NOMO-1 treated with DMSO at 0.1 percent for 48 hours (cell line): ENCODE data around the gene TBC1D22A.

Experiments
- DNase-seq: peaks from one replicate; lab custom pipeline; 2025; ENCODE audit not compliant: unreplicated experiment; lab: John Stamatoyannopoulos, UW

TBC1D22A gene

DNA sequence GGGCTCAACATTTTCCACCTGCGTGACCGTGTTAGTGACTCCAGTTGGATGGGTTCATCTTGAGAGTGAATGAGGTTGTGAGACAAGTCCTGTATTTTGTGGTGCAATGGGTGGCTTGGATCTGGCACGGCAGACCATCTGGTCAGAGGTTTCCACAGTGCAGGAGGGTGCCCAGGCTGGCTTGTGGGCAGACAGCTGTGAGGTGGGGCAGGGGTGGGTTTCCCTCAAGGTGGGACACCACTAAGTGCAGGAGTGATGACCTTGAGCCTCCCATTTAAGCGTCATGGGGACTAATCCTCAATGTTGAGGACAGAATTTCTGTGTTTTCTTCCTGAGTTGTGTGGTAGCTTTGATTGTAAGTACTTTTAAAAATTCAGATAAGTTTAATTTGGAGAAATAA is 220.6 kb downstream of the TBC1D22A start:
- DNase-seq: no peak

DNA sequence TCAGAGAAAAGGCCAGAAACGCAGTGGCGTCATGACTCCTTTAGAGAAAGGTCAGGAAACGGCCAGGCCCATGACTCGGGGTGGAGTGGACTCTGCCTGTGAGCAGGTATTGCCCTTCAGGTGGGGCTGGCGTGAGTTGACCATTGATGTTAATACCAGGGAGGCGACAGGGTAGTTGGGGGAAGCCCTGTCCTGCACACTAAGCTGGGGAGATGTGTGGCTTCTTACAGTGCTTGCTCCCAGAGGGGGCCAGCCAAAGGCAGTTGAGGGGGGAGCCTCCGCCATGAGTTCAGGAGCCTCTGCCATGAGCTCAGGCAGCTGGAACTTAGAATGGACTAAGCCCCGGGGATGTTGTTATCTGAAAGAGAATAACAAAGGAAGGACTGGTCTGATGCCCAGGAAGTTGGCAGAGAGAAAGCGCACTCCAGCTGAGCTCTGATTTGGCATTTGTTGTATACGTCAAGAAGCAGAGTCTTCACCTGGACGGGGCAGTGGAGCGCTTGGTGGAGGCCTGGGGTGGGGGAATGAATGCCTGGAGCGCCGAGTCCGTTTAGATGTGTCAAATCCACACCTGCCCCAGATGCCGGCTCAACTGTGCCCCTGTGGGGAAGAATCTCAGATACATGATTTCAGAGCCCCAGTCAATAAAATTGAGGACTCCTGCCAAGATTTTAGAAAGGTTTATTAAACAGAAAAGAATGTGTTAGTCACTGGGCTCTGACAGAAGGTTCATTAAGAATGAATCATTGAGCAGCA is 222.5 kb downstream of the TBC1D22A start:
- no peak for DNase-seq

DNA sequence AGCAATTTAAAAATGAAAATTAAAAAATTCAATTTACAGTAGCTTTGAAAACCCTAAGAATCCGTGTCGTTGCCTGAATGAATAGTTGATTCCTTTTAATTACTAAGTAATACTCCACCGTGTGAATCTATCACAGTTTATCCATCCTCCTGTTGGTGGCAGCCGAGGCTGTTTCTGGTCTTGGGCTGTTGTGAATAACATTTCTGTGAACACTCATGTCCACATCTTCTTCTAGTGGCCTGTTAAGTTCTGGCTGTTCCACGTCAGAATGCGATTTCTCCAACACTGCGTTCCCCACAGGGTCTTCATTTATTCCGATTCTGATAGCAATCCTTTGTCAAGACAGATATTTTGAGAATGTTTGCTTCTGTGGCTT is 223.0 kb downstream of the TBC1D22A start:
- no peak for DNase-seq

DNA sequence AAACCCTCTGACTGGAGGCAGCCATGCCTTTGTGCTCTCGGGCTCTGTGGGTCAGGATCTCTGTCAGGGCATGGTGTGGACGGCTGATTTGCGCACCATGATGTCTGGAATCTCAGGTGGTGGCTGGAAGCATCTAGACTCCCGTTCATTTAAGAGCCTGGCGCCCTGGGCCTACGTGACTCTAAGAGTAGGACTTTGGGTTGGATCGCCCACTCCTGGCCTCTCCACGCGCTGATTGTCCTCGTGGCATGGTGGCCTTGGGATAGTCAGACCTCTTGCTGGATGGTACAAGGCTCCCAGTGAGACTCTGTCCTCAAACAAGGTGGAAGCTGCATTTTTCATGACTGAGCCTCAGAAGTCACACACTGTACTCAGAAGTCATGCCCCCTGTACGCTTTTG is 224.3 kb downstream of the TBC1D22A start:
- no peak for DNase-seq

DNA sequence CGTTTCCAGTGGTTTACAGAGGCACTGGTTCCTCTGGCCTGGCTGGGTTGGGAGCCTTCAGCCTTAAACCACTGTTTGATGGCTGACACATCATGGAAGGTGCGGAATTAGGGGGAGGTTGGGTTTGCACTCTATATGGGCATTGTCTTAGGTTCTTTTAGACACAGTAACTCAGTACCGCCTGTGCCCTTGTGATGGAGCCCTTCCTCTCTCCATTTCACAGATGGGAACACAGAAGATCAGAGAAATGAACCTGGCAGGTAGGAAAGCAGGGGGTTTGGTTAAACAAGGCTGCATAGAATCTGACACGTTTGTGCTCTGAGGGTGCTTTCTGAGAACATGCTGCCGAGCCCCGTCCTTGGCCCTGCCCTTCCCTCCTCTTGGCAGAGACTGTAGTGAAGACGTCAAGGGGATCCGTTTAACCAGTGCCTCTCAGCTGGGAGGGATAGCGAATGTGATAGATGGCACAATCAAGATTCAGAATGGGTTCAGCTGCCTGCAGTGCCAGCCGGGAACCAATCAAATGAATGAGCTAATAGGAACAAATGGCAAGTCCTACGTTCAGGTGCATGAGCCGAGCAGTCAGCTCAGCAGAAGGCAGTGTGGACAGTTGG is 228.6 kb downstream of the TBC1D22A start:
- DNase-seq: no peak

DNA sequence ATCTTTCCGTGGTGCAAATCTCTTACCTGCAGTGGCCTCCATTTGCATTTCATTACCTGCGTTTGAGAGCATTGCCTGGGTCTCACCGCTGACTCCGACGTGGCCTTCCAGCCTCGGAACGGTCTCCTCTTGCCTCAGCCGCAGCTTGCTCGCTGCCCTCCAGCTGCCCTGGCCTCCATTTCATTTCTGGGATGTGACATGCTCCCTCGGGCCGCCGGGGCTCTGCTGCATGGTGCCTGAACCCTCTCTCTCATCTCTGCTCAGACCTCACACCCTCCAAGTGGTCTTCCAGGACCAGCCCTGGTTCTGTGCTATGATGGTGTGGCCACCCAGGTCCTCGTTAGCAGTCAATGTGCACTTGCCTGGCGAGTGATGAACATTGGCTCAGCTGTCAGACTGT is 229.2 kb downstream of the TBC1D22A start:
- DNase-seq: no peak

DNA sequence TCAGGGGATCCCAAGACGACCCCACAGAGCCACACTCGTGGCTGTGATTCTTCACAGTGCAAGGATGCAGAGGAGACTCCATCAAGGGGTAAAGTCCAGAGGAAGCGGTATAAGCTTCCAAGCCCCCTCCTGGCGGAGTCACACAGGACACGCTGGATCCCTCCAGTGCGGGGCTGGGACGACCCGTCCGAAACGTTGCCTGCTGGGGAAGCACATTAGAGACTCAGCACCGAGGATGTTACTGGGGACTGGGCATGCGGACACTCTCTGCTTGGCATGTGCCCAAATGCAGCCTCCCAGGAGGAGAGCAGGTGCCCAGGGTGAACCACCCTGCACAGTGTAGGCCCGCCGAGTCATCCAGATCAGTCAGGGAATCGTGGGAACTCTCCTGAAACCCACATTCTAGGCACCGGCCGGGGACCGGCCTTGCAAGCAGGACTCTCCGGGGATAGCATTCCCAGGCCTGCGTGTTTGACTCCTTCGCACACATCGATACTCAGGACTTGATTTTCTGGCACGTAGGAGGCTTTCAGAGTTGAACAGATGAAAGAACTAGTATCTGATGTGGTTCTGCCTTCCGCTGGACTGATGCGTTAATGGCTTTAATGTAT is 229.8 kb downstream of the TBC1D22A start:
- no peak for DNase-seq

GRCh38 chr22:46993633-46994032 is 231.2 kb downstream of the TBC1D22A start:
- DNase-seq: no peak

DNA sequence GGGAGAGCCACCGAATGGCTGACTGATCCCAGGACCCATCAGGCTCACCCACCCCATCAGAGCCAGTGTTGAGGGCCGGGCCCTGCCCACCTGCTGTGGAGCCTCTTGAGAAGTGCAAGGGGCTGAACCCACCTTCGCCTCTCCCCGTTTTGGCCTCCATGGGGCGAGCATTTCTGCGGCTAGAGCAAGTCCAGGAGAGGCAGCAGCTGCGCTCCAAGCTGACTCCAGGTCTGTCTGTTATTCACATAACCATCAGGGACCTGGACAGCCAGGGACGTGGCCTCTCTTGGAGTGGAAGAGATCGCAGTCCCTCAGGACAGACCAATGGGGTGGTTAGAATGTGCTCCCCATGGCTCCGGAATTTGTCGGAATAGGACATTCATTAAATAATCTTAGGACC is 231.8 kb downstream of the TBC1D22A start:
- no peak for DNase-seq

GRCh38 chr22:46994983-46995382 is 232.5 kb downstream of the TBC1D22A start:
- no peak for DNase-seq

- DNase-seq: no peak
Observed at GRCh38 chr22:46995501-46996360, 233.3 kb downstream of the TBC1D22A start.

DNA sequence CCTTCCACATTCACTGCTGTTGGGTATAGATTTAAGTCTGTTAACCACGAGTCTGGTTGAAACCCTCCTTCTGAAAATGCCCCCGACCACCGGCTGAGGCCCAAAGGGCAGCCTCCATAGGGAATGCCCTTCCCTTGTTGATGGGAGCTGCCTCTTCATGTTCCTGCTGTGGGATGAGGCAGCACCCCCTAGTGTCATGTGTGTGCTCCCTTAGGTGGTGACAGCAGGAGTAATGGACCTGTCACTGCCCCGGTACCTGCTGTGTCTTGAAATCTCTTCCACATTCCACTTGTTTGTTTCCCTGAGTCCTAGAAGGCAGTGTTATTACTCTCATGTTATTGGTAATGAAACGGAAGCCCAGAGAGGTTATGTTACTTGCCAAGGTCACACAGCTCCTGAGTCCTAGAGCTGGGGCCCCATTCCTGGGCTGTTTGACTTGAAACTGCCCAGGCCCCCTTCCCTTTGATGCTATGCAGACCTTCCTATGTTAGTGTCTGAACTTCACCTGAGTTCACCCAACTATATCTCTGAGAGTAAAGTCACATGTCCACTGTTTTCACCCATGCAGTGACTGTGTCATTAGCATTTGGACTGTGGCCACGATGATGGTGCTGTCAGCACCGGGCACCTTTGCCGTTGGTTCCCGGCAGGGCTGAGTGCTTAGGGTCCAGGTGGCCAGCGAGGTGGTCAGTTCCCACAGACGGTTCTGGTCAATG is 234.3 kb downstream of the TBC1D22A start:
- DNase-seq: no peak

DNA sequence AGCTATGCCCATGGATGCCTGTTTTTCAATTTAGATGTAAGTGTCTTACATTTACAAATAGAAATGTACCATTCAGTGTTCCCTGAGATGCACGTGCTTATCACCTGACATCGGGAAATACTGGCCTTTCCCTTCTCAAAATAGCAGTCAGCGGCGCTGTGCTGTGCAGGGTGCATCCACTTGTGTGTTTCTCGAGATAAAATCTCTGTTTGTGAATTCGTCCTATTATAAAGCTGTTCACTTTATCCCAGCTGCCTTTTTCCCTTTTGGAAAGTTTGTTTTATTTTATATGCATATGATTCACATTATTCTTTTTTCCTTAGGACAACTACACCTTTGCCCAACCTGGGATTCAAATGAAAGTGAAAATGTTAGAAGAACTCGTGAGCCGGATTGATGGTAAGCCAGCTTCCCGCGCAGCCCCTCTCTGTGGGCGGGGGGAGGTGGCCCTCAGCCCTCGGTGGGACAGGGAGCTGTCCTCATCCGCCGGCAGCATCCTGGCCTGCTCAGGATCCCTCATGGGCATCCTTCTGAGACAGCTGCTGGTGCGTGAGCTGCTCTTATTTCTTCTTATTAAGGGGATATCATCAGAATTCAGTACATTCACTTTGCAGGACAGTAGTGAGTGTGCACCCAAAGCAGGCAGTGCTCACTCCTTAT is 235.0 kb downstream of the TBC1D22A start:
- no peak for DNase-seq

- no peak for DNase-seq
Observed at GRCh38 chr22:46998331-46998730, 235.9 kb downstream of the TBC1D22A start.

DNA sequence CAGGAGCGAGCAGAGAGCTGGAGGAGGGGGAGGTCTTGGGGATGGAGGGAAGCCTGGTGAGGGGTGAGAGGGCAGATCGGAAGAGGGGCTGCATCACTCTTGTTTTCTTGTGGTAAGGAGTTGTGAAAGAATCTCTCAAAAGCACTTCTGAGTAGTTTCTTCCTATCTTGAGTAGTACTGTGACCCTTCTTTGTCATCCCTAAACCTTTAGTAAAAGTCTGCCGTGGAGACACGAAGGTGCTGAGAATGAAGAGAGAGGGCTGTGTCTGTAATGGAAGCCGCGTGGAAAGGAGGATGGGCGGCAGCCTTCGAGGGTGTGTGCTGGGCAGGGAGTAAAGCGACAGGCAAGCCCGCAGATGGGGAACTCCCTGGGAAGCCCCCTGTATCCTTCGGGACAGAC is 237.8 kb downstream of the TBC1D22A start:
- DNase-seq: no peak

DNA sequence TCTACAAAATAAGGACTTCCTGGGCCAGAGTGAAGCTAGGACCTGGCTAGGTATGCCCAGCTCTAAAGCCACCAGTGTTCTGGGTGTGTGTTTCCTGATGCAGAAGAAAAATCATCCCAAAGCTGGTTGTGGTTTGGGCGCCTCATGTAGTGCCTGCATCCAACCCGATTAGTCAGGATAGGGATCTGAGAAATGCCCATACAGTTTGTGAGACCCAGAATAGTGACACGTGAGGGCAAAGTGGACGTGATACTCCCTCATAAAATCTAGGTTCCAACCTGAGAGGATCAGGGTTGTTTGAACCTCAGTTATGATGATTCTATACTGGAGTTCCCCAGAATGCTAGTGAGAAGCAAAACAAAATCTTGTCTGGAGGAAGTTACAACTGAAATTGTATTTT is 238.4 kb downstream of the TBC1D22A start:
- DNase-seq: no peak

GRCh38 chr22:47001288-47001687 is 238.8 kb downstream of the TBC1D22A start:
- DNase-seq: no peak

DNA sequence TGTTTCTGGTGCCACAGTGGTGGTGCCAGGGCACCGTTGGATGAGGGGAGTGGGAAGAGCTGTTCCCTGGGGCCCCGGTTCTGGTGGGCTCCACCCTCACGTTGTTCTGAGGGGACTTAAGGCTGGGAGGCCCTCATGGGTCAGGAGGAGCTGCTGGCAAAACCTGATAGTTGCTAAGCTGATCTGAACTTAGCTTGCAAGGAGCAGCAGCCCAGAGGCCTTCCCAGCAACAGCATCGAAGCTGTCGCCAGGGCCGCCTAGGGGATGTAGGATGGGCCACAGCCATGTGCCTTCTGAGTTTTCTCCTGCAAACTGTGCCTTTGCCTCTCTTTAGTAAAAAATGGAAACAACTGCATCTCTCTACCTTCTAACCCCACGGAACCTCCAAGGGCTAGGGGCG is 240.2 kb downstream of the TBC1D22A start:
- DNase-seq: no peak

- DNase-seq: no peak
Observed at GRCh38 chr22:47005506-47006408, 243.3 kb downstream of the TBC1D22A start.
